Measurements from ENCODE around the gene ENO2. TPM values are rescaled to one million over a fixed set of nuclear protein-coding genes. Genes with fewer than 3 reads are reported as not detected.
"Not testable (repeated sequence)": the region's sequence is repeated elsewhere in the genome, so short reads cannot be mapped to it uniquely, and the experiment has no call there.

Gene ENO2
- total RNA-seq, 1 experiment from 2014 or later = 1.8 TPM

DNA sequence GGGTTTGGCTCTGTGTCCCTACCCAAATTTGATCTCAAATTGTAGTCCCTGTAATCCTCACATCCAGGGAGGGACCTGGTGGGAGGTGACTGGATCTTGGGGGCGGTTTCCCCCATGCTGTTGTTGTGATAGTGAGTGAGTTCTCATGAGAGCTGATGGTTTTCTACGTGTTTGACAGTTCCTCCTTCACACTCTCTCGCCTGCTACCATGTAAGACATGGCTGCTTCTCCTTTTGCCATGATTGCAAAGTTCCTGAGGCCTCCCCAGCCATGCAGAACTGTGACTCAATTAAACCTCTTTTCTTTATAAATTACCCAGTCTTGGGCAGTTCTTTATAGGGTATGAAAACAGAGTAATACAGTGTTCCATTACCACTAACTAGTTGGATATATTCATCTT lies 20.1 kb upstream of the ENO2 start:
- H3K27ac ChIP-seq = no peak overlapping the region

DNA sequence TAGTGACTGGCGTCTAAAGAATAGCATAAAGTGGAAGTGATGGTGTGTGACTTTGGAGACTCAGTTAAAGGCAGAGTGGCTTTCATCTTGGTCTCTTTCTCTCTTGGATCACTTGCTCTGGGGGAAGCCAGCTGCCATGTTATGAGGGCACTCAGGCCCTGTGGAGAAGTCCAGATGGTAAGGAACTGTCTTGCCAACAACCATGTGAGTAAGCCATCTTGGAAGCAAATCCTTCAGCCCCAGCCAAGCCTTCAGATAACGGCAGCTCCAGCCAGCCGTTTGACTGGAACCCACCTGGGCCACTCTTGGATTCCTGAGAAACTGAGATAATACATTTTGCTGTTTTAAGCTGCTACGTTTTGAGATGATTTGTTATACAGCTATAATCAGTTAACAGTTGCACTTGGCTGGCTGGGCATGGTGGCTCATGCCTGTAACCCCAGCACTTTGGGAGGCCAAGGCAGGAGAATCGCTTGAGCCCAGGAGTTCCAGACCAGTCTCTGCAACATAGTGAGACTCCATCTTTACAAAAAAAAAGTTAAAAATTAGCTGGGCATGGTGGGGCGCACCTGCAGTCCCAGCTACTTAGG lies 17.4 kb upstream of the ENO2 start:
- Histone ChIP-seq H3K27me3 (no peaks in the 10 kb centered on the region), H3K4me3 (no peak overlapping the region), H3K4me1 (no peaks in the 10 kb centered on the region), H3K27ac (no peak overlapping the region), H3K9me3 (replicated peaks) (no peaks in the 10 kb centered on the region), H3K36me3 (no peaks in the 10 kb centered on the region)
- DNase-seq = no peak

More for the DNA sequence above, 20.1 kb upstream of the ENO2 start:
- Histone ChIP-seq H3K4me3 (no peak overlapping the region), H3K4me1 (peaks cover 7% of the 10 kb centered on the region), H3K27me3 (no peaks in the 10 kb centered on the region), H3K36me3 (no peaks in the 10 kb centered on the region), H3K9me3 (replicated peaks) (no peaks in the 10 kb centered on the region)
- no peak for DNase-seq

DNA sequence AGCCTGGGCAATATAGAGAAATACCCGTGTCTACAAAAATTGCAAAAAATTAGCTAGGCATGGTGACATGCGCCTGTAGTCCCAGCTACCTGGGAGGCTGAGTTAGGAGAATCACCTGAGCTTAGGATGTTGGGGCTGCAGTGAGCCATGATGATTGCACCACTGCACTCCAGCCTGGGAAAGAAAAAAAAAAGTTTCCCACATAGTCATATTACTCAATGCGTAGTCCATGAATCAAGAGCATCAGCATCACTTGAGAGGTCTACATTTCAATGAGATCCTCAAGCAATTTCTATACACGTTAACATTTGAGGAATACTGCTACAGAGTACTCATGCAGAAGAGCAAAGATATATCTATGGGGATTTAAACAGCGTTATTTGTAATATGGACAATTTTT lies 15.0 kb upstream of the ENO2 start:
- DNase-seq = no peak
- H3K9me3 ChIP-seq (replicated peaks) = no peaks in the 10 kb centered on the region
- H3K27me3 ChIP-seq = no peaks in the 10 kb centered on the region
- no peaks in the 10 kb centered on the region for H3K36me3 ChIP-seq
- no peak overlapping the region for H3K27ac ChIP-seq
- peaks cover 10% of the 10 kb centered on the region; the same call in 1 of the 2 replicates for H3K4me1 ChIP-seq
- no peak overlapping the region for H3K4me3 ChIP-seq

DNA sequence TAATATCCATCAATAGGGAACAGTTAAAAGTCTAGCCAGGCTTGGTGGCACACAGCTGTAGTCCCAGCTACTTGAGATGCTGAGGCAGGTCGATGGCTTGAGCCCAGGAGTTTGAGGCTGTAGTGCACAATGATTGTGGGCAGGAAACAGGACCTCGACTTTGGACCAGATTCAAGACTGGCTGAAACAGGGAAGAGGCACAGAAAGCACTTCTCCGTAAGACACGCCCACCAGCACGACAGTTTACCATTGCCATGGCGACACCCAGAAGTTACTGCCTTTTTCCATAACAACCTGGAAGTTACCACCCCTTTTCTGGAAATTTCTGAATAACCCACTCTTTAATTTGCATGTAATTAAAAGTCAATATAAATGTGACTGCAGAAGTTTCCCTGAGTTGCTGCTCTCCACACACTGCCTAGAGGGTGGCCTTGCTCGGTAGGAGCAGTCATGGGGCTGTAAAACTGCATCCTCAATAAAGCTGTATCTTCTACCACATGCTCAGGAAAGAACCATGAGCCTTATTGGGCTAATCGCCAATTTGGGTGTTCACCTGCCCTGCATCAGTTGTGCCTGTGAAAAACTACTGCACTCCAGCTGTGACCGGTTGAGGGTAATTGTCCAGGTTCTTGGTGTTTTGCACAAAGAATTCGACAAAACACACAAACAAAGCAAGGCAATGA lies 14.4 kb upstream of the ENO2 start:
- no peaks in the 10 kb centered on the region for H3K27me3 ChIP-seq
- peak; percentile 38 to 54 for DNase-seq
- no peaks in the 10 kb centered on the region for H3K36me3 ChIP-seq

DNA sequence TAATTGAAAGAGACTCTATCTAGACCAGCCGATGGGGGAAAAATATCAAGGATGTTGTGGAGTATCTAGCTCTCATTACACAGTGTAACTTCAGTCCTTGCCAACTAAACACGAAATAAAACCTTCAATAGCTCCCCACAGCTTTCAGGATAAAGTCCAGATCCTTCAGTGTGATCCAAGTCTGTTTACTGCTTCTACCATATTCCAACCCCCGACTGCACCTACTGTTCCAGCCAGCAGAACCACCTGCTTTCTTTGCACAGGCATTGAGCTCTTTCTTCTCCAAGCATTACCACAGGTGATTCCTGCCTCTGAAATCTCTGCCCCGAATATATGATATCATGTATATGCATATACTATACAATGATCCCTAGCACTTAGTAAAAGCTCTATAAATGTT lies 11.9 kb upstream of the ENO2 start:
- no peak overlapping the region for H3K27ac ChIP-seq
- H3K9me3 ChIP-seq (replicated peaks) = no peaks in the 10 kb centered on the region
- no peak for DNase-seq

More for the DNA sequence above, 14.4 kb upstream of the ENO2 start:
- no peak overlapping the region for H3K4me3 ChIP-seq
- H3K27ac ChIP-seq = no peak overlapping the region
- no peaks in the 10 kb centered on the region for H3K9me3 ChIP-seq (replicated peaks)
- H3K4me1 ChIP-seq = peaks cover 10% of the 10 kb centered on the region; the same call in 1 of the 2 replicates

DNA sequence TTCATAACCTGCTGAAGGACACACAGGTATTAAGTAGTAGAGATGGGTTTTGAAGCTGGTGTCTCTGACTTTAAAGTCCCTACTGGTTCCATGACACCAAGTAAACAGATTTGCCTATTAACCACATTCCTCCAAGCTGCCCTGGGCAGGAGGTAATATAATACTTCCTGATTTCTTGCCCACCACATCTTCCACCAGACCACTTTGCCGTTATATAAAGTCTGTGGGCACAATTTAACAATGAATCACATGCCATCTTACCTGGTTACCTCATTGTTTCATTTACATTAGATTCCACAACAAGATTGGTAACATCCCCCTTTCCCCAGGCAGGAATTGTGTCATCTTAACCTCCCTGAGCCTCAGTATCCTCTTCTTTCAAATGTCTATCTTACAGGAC lies 10.7 kb upstream of the ENO2 start:
- Histone ChIP-seq H3K4me3 (peak overlapping the region; percentile 60; the same call in 1 of the 2 replicates), H3K9me3 (replicated peaks) (no peaks in the 10 kb centered on the region), H3K27me3 (no peaks in the 10 kb centered on the region), H3K36me3 (no peaks in the 10 kb centered on the region), H3K27ac (no peak overlapping the region), H3K4me1 (peaks cover 10% of the 10 kb centered on the region; the same call in 1 of the 2 replicates)
- no peak for DNase-seq

More for the DNA sequence above, 11.9 kb upstream of the ENO2 start:
- peaks cover 10% of the 10 kb centered on the region; the same call in 1 of the 2 replicates for H3K4me1 ChIP-seq
- H3K27me3 ChIP-seq = no peaks in the 10 kb centered on the region
- no peak overlapping the region for H3K4me3 ChIP-seq
- H3K36me3 ChIP-seq = no peaks in the 10 kb centered on the region

DNA sequence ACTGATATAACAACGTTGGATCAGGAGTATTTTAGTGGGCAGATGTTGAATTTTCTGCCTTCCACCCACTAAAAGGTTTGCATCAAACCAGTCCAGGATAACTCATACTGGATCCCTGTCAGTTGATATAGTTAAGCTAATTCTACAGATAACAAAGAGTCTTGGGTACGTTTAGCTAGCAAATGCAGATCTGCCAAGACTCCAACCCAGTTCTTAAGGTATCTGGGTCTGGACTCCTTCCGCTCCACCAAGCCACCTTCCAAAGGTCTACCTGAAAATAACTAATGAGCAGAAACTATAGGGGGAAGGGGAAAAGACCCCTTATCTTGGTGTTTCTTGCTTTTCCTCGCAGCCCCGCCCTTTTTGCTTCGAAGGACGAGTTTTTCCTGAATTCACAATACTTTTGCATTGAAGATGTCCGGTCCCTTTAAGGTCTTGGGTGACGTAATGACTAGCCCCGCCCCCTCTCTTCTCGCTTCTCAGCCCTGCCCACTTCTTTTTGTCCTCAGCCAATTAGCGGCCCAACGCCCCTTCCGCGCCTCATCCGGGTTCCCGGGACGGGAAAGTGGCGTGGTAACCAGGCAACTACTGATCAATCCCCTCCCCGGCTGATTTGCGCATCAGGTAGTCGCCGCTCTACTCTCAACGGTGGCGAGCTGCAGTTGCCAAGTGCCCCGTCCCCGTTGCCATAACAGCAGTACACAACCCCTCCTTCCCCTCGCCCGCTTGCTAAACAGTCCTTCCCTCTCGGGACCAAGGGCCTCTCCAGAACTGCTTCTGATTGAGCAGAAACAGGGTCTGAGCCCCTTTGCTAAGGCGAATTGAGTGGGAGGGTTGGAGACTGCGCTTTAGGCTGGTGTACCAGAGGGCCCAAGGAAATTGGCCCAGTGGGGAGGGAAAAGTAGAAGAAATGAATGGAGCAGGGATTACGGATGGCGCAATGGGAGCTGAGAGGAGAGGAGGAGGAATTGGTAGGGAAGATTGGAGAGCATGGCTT lies 9.8 kb upstream of the ENO2 start, which contains the start of gene LRRC23:
Gene LRRC23 (plus strand): TSS at position 543 of the 997 bp plus-strand sequence. CDS start 812 bp downstream, outside the sequence.
- Histone ChIP-seq H3K9me3 (replicated peaks) (no peaks in the 10 kb centered on the region), H3K27me3 (0 out of 2 replicates have a peak, but pooled peaks cover under 1% of the 10 kb centered on the region), H3K4me3 (peak within 1 kb of the TSS; percentile 60), H3K27ac (no peak within 1 kb of the TSS), H3K4me1 (peaks cover 10% of the 10 kb centered on the region; the same call in 1 of the 2 replicates), H3K36me3 (no peaks in the 10 kb centered on the region)
- peak; percentile 94 to 97 for DNase-seq

DNA sequence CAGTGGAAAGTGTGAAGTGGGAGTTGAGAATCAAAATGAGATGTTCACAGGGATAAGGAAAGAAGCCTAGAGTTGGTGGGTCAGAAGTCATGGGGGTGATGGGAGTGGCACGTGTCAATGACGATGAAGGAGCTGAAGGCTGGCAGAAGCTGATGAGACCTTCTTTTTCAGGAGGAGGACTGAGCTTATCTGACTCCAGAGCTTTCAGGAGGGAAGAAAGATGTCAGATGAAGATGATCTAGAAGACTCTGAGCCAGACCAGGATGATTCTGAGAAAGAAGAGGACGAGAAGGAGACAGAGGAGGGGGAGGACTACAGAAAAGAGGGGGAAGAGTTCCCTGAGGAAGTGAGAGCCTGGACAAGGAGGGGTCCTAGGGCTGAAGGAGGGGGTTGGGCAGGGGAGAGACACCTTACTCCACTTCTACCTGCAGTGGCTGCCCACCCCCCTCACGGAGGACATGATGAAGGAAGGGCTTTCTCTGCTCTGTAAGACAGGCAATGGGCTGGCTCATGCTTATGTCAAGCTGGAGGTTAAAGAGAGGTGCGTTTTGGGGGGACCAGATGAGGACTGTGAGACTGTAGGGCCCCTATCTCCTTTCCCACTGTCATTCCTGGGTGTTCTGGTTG lies 8.9 kb upstream of the ENO2 start:
- no peak for DNase-seq
- Histone ChIP-seq H3K9me3 (replicated peaks) (no peaks in the 10 kb centered on the region), H3K36me3 (no peaks in the 10 kb centered on the region), H3K27me3 (0 out of 2 replicates have a peak, but pooled peaks cover 4% of the 10 kb centered on the region), H3K27ac (no peak overlapping the region), H3K4me3 (no peak overlapping the region), H3K4me1 (peaks cover 10% of the 10 kb centered on the region; the same call in 1 of the 2 replicates)

DNA sequence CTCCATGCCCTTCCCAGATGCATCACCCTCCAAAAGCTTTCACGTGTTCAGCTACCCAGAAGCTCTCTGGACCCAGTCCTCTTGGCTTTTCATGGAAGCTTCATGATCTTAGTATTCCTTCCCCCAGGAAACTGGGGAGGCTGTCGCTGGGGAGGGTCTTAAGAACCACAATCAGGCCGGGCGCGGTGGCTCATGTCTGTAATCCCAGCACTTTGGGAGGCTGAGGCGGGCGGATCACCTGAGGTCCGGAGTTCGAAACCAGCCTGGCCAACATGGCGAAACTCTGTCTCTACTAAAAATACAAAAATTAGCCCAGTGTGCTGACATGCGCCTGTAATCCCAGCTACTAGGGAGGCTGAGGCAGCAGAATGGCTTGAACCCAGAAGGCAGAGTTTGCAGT lies 6.2 kb upstream of the ENO2 start:
- H3K4me3 ChIP-seq; H3K27ac ChIP-seq; DNase-seq; H3K9me3 ChIP-seq (replicated peaks); H3K36me3 ChIP-seq: not testable (repeated sequence)
- H3K27me3 ChIP-seq = peaks cover 16% of the 10 kb centered on the region; the same call in 1 of the 2 replicates
- peaks cover 10% of the 10 kb centered on the region; the same call in 1 of the 2 replicates for H3K4me1 ChIP-seq

DNA sequence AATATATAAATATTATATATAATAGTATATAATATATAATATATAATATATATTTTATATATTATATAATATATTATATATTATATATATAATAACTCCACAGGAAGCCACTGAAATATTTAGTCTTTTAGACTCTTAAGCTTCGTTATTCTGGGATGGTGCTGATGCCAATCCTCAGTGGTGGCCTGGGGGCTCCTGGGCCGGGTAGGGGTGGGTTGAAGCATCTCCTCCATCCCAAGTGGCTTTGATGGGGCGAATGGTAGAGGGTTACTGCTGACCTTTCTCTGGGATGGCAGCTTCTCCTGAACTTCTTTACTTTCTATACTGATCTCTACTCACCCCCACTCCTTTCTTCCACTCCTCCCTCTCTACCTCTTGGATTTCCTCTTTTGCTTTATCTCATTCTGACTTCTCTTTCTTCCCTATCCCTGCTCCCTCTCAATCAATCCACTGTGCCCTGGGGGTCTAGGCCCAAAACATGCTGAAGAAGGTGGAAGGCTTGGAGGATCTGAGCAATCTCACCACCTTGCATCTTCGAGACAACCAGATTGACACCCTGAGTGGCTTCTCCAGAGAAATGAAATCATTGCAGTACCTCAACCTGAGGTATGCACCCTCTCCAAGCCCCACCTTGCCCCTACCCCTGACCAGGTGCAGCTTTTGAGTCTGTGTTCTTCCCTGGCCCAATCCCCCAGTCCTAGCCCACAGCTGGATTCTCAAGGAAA lies 4.8 kb upstream of the ENO2 start:
- Histone ChIP-seq H3K9me3 (replicated peaks) (no peaks in the 10 kb centered on the region), H3K4me1 (no peaks in the 10 kb centered on the region), H3K27ac (no peak overlapping the region), H3K4me3 (no peak overlapping the region), H3K36me3 (no peaks in the 10 kb centered on the region), H3K27me3 (peaks cover 23% of the 10 kb centered on the region; the same call in 1 of the 2 replicates)
- no peak for DNase-seq

DNA sequence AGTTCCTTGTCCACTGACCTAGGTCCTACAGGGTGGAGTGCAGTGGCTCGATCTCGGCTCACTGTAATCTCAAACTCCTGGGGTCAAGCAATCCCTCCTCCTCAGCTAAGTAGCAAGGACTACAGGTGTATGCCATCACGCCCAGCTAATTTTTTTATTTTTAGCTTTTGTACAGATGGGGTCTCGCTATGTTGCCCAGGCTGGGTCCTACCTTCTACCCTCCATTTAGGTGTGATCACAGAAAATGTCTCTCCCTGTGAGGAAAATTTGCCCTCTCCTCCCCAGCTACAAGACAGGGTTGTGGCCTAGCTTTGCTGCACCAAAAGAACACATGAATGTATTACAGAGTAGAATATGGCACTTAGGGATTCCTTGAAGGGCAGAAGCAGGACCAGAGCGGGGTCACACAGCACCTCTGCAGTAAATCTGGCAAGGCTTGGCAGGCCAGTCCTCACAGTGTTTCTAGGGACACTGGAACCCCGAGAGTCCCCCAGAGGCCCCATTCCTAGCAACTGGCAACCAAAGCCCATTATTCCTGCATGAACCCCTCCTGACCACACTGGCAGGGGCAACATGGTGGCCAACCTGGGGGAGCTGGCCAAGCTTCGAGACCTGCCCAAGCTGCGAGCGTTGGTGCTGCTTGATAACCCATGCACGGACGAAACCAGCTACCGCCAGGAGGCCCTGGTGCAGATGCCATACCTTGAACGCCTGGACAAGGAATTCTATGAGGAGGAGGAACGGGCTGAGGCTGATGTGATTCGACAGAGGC lies 2.0 kb upstream of the ENO2 start:
- Histone ChIP-seq H3K36me3 (no peaks in the 10 kb centered on the region), H3K4me1 (no peaks in the 10 kb centered on the region), H3K4me3 (no peak overlapping the region), H3K27me3 (peaks cover 27% of the 10 kb centered on the region), H3K9me3 (replicated peaks) (no peaks in the 10 kb centered on the region), H3K27ac (no peak overlapping the region)
- DNase-seq = no peak

DNA sequence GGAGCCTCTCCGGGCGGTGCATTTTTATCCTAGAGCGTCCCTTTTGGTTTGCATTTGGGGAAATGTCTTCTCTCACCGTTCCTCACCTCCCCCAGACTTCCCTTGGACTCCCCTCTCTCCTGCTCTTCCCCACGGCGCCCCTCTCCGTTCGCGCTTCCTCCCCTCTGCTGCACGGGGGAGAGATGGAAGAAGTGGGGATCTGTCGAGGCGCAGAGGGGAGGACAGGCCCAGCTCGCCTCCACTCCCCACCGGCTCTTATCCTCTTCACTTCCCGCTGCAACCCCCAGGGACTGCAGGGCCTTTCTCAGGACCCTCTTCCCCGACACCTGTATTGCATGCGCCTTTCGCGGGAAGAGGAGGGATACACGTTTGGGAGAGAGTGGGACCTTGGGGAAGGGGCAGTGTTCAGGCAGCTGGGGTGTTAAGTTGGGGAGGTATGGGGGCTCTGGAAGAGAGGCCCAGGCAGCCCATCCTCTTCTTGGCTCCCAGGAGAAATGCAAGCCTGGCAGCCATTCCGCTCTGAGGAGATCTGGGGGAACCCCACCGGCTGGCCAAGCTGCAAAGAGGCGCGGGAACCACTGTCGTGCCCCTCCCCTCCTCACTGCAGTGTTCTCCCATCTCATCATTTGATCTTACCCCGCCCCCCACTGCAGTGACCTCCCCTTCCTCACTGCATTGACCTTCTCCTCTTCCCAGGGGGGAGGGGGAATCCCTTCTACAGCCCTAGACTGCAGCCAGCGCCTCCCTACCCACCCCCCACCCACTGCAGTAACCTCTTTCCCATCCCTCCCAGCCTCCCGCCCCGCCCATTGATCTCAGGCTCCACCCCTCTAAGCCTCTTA lies 788 bp downstream of the ENO2 start:
- no peak for DNase-seq
- H3K4me1 ChIP-seq = no peaks in the 10 kb centered on the region
- H3K4me3 ChIP-seq = peak overlapping the region; percentile 55
- no peaks in the 10 kb centered on the region for H3K36me3 ChIP-seq
- peaks cover 23% of the 10 kb centered on the region for H3K27me3 ChIP-seq
- no peak overlapping the region for H3K27ac ChIP-seq
- H3K9me3 ChIP-seq (replicated peaks) = no peaks in the 10 kb centered on the region

Data from SJCRH30 (cell line).